NCI-H1417 (cell line): ENCODE measurements around the gene PLEKHA6.
"Not testable (repeated sequence)": the region's sequence is repeated elsewhere in the genome, so short reads cannot be mapped to it uniquely, and the experiment has no call there.

ENCODE experiments used
- DNase-seq, 3 experiments: peaks; one replicate each; lab custom pipeline; 2025; lab: John Stamatoyannopoulos, UW

Gene PLEKHA6

DNA sequence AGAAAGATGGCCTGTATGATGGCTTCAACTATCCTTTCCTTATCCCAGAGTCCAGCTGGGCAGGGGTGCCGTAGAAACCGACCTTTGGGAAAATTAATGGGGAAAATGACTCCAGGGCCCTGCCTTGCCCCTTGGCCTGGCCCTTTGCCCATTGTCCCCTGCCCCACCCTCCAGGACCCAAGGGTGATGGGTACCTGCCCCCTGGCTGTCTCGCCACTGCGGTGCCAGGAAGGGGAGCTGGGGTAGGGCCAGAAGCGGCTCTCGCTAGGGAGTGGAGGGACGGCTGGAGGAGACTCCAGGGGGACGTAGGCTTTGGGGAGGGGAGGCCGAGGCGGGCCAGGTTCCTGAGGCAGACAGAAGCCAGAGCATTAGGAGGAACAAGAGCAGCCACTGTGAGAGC is 116.8 kb downstream of the PLEKHA6 start:
- DNase-seq, result no peak

DNA sequence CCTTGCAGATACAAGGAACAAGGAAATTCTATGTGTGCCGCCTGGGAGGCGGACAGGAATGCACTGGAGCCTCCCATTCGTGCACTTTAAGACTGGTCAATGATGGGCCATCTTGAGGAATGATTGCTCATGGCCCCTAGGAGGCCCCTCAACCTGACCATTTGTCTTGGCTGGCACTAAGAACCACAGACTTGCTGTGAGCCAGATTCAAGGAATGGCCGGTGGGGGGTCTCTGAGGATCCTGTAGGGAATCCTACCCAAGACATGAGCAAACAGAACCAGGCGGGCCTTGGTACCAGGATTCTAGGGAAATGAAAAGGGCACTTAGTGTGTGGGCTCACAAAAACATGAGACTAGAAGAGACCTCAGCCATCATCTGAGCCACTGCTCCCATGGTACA is 117.8 kb downstream of the PLEKHA6 start:
- no peak for DNase-seq

DNA sequence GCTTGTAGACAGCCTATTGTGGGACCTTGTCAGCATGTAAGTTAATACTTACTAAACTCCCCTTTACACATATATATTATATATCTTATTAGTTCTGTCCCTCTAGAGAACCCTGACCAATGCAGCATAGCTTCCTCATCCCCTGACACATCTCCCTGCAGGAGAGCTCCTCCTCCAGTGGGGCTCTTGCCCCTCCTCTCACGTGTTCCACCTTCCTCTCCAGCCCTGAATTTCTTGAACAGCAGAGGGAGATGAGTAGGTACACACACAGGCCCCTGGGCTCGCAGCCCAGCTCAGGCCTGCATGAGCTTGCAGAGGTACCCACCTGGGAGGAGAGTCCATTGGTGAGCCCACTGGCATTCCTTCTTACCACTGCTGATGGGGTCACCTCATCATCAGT is 118.7 kb downstream of the PLEKHA6 start:
- no peak for DNase-seq

DNA sequence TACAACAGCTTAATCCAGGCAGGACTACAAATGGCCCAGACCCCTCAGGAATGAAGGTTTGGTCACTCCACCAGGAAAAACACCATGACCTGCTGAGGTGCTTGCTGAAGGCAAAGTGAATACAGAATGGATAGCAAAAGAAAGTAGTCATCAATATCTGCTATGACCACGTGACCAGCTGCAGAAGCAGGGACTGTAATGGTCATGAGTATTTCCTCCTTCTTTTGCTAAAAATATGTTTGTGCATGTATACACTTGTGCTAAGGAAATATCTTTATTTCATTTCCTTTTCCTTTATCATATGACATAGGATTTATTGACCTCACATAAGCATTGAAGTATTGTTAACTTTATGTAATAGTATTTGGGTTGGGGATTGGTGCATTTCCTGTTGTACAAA is 119.5 kb downstream of the PLEKHA6 start:
- no peak for DNase-seq

DNA sequence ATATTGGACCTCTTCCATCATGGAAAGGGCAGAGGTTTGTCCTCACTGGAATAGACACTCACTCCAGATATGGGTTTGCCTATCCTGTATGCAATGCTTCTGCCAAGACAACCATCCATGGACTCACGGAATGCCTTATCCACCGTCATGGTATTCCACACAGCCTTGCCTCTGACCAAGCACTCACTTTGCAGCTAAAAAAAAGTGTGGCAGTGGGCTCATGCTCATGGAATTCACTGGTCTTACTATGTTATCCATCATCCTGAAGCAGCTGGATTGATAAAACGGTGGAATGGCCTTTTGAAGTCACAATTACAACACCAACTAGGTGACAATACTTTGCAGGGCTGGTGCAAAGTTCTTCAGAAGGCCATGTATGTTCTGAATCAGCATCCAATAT is 120.3 kb downstream of the PLEKHA6 start:
- DNase-seq, result not testable (repeated sequence)

DNA sequence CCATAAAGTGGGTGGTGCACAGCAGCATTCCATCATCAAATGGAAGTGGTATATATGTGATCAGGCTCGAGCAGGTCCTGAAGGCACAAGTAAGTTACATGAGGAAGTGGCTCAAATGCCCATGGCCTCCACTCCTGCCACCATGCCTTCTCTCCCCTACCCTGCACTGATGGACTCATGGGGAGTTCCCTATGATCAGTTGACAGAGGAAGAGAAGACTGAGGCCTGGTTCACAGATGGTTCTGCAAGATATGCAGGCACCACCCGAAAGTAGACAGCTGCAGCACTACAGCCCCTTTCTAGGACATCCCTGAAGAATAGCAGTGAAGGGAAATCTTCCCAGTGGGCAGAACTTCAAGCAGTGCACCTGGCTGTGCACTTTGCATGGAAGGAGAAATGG is 121.2 kb downstream of the PLEKHA6 start:
- not testable (repeated sequence) for DNase-seq

DNA sequence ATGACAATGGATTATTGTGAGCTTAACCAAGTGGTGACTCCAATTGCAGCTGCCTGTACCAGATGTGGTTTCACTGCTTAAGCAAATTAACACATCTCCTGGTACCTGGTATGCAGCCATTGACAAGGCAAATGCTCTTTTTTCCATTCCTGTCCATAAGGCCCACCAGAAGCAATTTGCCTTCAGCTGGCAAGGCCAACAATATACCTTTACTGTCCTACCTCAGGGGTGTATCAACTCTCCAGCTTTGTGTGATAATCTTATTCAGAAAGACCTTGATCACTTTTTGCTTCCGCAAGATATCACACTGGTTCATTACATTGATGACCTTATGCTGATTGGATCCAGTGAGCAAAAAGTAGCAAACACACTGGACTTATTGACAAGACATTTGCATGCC is 122.2 kb downstream of the PLEKHA6 start:
- DNase-seq, result not testable (repeated sequence)

DNA sequence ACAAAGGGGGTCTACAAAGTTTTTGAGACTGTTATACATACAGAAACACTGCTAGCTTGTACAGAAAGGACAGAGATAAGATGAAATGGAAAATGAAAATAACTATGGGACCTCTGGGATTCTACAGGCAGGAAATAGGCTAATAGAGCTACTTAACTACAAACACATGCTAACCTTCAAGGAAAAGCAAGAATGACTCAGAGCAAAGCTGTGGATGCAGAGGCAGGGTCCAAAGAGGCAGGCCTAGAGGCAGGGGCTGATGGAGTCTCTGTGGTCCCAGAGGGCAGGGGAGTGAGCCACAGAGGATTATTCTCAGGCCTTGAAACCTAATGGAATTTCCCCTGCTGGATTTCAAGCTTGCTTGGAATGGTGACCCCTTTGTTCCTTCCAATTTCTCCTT is 127.2 kb downstream of the PLEKHA6 start:
- DNase-seq, result no peak

DNA sequence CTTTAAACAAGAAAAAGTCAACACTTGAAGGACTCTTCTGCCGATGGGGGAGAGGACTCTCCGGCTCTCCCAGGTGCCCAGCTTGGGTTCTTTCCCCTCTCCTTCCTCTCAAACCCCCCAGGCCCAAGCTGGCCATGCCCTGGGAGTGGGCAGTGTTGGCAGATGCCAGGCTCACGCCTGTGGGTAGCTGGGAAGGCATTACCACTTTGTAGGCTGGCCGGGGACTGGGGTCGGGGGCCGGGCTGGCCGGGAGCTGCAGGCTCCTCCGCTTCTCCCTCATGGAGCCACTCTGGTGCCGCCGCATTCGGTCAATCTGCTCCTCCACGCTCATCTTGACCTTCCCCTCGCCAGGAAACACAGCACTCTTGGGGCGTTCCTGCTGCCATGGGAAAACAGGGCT is 129.5 kb downstream of the PLEKHA6 start:
- no peak for DNase-seq

DNA sequence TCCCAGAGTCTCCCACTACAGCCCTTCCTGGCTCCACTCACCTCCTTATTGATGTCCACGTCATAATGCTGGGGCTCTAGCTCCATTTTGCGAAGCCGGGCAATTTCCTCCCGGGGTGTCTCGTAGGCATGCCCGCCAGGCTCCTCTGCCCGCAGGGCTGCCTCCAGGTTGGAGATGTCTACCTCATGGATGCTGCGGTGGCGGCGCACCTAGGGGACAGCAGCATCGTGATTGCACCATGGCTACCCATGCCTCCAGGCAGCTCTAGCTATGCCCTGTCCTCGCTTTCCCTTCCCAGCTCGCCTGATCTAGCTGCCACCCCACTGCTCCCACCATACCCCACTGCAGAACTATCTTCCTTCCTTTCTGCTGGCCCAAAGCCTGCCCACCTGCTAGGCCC is 130.8 kb downstream of the PLEKHA6 start:
- no peak for DNase-seq

DNA sequence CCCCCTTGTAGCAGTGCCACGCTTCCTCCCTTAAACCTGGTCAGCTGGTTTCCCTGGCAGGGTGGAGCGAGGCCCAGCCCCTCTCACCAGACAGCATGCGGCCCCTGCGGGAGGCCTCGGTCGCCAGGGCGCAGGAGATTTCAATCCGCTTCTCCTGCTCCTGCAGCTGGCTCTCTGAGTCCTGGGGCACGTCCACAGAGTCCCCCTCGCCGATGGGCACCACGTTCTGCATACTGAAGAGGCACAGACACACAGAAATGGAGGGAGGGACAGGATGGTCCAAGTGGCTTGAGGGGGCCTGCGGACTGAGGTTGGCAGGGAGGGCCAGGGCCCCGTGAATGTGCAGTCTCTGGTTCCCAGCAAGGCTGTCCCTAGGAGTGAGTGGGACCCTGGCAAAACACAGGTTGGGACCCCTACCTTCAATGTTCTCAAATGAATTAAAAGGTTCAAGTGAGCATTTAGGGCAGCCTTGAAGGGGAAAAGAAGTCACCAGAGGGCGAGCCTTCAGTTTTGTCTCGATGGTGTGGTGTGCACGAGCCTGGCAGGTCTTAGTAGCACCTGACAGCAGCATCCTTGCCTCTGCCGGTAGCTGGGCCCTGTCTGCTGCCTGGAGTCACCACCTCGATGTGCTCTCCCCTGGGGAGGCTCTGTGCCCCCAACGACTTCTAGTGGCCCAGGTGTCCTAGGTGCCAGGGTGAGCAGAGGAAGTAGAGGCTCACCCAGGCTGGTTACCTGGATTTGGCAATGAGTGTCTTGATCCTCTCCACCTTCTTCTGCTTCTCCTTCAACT is 131.5 kb downstream of the PLEKHA6 start:
- no peak for DNase-seq

DNA sequence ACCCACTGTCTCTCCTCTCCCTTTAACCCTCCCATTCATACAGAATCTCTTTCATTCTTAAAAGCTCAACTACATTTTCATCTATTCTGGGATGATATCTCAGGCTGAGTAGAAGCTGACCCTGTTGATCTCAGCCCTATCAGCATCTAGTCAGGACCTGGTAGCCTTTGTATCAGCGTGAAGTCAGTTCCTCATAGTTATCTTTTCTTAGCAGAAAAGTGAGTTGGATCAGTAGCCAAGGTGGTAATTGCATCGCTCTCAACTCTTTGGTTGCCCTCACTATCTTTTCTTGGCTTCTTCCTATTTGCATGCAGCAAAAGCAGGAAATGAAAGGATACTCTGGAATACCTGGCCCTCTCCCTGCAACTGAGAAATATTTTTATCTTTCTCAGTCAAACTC is 132.4 kb downstream of the PLEKHA6 start:
- DNase-seq, result no peak

DNA sequence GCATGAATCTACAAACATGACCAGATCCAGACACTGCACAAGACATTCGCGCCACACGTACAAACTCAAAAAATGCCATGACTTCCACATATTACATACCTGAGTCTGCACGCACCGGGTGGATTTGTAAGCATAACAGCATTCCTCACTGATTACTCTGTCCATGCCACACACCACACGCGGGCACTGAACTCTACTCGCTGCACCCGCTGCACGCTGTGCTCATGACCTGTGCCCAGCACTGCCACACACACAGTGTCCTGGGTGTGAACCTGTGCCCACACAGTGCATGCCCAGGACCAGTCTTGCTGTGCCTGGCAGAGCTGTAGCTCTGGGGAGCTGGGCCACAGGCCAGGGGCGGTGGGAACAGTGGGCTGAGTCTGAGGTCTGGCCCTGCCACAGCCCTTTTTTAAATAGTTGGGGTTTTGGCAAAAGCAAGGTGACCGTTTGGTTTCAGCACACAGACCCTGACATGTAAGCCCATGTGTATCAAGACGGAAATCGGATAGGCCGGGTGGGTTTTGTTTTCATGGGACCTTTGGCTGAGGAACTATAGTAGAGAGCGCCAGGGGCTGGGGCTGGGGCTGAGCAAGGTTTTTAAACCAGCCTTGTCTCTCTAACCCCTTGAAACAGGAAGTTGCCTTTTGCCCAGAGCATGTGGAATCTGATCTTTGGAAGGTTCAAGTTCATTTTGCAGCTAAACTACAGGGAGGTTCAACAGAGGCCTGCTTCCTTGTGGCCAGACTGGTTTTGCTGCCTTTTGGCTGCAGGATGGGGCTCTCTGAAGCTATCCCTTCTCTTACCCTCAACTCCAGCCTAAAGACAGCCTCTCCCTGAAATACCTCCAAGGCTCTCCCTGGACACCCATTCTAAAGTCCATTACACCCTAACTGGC is 133.6 kb downstream of the PLEKHA6 start:
- no peak for DNase-seq

DNA sequence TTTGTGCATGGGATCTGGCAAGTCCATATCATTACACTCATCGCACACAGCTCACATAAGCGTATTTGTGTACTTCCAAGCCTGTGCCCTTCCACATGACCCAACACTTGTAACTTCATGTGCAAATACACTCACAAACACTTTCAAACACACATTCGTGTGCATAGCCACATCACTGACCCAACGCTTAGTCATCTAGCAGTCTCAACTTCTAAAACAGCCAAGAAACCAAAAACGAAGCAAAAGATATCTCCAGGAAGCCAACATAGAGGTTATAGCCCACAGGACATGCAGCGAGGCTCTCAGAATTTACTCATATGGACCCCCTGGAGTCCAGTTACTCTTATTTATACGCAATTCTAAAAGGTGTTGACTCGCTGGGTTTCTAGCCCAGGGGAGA is 135.1 kb downstream of the PLEKHA6 start:
- DNase-seq, result no peak

DNA sequence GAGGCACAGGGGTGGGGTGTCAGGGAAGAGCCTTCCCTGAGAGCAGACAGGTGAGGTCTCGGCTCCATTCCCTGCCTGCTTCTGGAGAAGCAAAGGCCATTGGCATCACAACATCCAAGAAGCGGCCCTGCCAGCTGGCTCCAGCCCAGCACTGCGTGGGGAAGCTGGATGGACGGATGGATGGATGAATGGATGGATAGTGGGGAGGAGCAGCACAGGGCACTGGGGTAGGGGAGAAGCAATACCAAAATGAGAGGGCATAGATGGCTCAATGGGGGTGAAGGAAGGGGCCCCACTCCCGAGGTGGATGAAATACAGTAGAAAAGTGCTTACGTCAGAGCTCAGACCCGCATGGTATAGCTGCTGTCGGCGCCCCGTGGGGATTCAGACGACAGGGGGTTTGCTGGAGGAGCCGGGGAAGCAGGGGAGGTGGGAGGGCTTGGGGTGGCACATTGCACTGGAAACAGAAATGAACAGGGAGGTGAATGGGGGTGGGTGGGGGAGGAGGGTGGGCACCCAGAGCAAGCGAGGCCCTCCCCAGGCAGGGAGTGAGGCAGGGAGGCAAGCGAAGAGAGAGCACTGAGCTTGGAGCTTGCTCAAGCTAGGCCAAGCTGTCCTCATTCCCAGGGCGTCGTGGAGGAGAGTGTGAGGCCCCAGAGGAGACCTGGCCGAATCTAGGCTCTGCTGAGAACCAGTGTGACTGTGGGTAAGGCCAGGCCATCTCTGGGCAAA is 136.4 kb downstream of the PLEKHA6 start:
- no peak for DNase-seq

DNA sequence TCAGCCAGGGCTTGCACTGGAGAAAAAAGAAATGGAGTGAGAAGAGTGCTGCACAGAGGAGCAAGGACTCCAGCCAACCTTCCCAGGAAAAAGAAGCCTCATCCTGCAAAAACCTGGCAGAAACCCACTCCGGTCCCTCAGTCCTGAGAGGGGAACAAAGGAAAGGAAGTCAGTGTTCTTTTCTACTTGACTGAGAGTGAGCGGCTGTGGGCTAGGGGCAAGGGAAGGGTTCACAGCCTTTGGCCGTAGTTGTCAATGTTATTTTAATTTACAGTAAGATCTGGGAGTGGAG is 137.0 kb downstream of the PLEKHA6 start:
- no peak for DNase-seq

DNA sequence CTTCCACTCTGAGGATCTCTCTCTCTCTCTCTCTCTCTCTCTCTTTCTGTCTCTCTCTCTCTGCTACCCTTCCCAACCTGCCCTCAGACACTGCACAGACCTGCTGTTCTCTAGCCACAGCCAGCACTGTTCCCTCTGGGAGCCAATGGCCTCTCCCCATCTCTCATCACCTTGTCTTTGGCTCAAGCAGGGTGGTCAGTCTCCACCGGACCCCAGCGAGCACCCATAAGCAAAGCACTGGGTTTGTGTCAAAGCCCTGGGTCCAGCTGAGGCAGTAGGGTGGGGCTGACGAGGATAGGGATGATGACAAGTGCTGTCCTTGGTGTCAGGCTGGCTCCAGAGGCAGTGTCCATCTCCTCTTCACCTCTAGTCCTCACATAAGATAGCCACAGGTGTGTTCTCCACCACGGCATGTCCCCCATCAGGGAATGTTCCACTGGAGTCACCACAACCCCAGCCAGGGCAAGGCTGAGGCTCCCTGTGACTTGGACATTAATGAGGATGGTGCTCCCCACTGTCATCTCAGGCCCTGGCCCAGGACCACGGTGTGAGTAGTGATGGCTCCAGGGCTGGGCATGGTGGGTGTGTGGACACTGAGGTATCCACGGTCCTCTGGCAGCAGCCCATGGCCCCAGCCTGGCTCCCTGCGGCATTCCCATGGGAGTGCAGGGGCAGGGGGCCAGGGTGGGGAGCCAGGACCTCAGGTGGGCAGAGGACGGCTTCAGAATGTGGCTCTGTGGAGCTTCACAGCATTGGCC is 137.5 kb downstream of the PLEKHA6 start:
- DNase-seq, result no peak

DNA sequence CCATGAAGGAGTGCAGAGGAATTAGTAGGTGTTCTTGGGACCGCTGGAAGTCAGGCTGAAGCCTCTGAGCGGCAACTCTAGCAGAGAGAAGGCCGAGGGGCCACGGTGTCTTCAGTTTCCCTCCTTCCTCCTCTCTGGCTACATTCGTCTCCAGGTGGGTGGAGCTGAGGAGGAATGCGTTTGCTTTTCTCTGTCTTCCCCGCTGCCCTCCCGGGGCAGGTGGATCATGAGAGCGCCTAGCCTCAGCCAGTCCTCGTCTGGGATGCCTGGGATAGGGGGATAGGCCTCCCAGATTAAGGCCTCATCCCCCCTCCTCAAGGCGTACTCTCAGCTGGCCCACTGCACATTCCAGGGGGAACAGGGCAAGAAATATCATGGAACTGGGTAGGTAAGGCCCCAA is 138.5 kb downstream of the PLEKHA6 start:
- DNase-seq, result no peak

DNA sequence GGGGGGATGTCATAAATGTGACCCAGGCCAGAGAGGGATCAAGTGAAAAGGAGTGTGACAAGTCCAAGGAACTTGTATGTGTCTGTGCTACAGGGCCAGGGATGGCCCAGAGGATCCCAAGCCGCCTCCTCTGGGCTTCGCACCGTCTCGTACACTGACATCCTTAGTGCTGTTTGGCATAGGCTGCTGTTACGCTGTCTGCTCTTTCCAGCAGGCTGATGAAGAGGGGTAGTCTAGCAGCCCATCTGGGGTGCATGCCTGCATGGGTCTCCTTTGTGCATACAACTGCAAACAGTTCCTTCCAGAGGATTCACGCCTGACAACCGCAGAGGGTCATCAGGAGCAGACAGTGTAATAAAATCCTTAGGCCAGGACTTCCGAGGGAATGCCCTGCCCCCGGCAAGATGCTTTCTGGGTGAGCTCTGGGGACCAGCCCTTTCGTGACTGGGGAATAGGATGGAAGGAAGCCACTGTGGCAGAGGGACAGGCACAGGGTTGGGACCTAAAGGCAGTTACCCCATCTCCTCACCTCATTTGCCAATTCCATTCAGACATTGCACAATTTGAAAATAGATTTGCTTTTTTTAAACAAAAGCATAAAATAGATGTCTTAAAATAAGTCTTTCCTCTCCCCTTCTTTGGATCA is 139.6 kb downstream of the PLEKHA6 start:
- no peak for DNase-seq

DNA sequence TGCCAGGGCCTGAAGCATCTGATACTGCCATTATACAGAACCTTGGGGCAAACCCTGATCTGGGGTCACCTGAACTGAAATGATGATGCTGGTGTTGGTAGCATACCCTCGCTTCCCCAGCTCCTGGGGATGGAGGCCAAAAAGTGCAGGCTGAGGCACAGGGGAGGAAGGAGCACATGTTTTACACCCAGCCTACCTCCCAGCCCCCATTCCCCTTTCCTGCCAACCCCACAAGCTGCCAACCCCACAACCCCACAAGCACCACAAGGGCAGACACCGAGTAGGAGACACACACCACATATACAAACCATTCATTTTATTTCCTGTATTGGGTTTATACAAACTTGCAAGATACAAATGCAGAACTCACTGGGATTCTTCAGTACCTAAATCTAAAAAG is 141.2 kb downstream of the PLEKHA6 start:
- no peak for DNase-seq

DNA sequence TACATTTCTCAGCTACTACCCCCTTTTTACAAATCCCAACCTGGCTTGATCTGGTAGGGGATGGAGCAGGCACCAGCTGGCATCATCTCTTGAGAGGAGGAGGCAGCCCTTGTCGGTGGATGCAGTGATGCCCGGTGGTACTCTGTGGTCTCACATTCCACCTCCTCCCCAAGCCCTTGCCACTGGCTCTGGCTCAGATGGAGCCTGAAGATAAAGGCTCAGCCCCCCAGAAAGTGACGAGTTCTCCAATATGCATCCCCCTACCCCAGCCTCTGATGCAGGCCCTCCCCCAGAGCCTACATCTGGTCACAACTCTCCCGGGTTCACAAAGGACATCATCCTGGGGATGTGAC is 142.1 kb downstream of the PLEKHA6 start:
- no peak for DNase-seq
